ENCODE results near the gene KCNN3. TPM values are rescaled to one million over a fixed set of nuclear protein-coding genes. Genes with fewer than 3 reads are reported as not detected.

KCNN3 gene
- total RNA-seq, 4 donors from 2014 or later = 0.24 to 2.4 (median 0.95) TPM

GRCh38 chr1:154855186-154855851 lies 14.8 kb downstream of the KCNN3 start:
- ATAC-seq (ENCODE audit: low FRiP score) = no peak
- TF ChIP-seq CTCF (IDR thresholded peaks at IDR 0.05) = no peak

GRCh38 chr1:154852845-154853244 lies 17.2 kb downstream of the KCNN3 start:
- no peak for ATAC-seq (ENCODE audit: low FRiP score)
- no peak for DNase-seq (ENCODE audit: low spot score)
- TF ChIP-seq CTCF (IDR thresholded peaks at IDR 0.05) = no peak

More at GRCh38 chr1:154855186-154855851, 14.8 kb downstream of the KCNN3 start:
- no peak for DNase-seq (ENCODE audit: low spot score)

- ATAC-seq (ENCODE audit: low FRiP score) (no peak), DNase-seq (ENCODE audit: low spot score) (no peak)
- no peak for TF ChIP-seq CTCF (IDR thresholded peaks at IDR 0.05)
Observed at GRCh38 chr1:154851392-154852177, 18.5 kb downstream of the KCNN3 start.

- no peak for ATAC-seq (ENCODE audit: low FRiP score)
- DNase-seq (ENCODE audit: low spot score) = no peak
- no peak for TF ChIP-seq CTCF (IDR thresholded peaks at IDR 0.05)
Observed at GRCh38 chr1:154849645-154850131, 20.4 kb downstream of the KCNN3 start.

GRCh38 chr1:154848983-154849382 lies 21.1 kb downstream of the KCNN3 start:
- DNase-seq (ENCODE audit: low spot score) (no peak), ATAC-seq (ENCODE audit: low FRiP score) (no peak)
- TF ChIP-seq CTCF (IDR thresholded peaks at IDR 0.05) = no peak

GRCh38 chr1:154847891-154848290 lies 22.2 kb downstream of the KCNN3 start:
- ATAC-seq (ENCODE audit: low FRiP score) = no peak
- DNase-seq (ENCODE audit: low spot score) = no peak
- TF ChIP-seq CTCF (IDR thresholded peaks at IDR 0.05) = no peak
